SK-N-SH treated with all-trans-retinoic acid at 6 μM for 48 hours (cell line): ENCODE measurements around the gene SMYD2.
A peak's percentile ranks its signal among the peaks of the same experiment; 100 is the strongest.

Source experiments
- ATAC-seq: fragments of 200-7000 bp; cut with Tn5 transposase; 3 replicates; pipeline ENCODE4 v1.9.1; 2020; ENCODE audit warnings: mild to moderate bottlenecking, moderate library complexity
- ARNTL ChIP-seq: fragments of 450-650 bp; formaldehyde crosslinking; IDR thresholded peaks from 2 replicates; pipeline ENCODE4 v1.5.0; 2020; ENCODE audit warnings: low read depth, mild to moderate bottlenecking, moderate library complexity, borderline replicate concordance
- BACH2 ChIP-seq: fragments of 250-450 bp; sonication (Bioruptor Pico); IDR thresholded peaks from 2 replicates; pipeline ENCODE4 v1.9.0; 2021; ENCODE audit warnings: mild to moderate bottlenecking, borderline replicate concordance
- CSDC2 ChIP-seq: fragments of 250-450 bp; sonication (Bioruptor Pico); IDR thresholded peaks from 2 replicates; pipeline ENCODE4 v1.5.0; 2020; ENCODE audit warnings: mild to moderate bottlenecking, moderate library complexity
- GLIS3 ChIP-seq: fragments of 250-450 bp; sonication (Bioruptor Pico); IDR thresholded peaks from 2 replicates; pipeline ENCODE4 v1.5.0; 2020; ENCODE audit warnings: mild to moderate bottlenecking, moderate library complexity
- ISL1 ChIP-seq: fragments of 250-450 bp; sonication (Bioruptor Pico); IDR thresholded peaks from 2 replicates; pipeline ENCODE4 v2.1.2; 2022; ENCODE audit warnings: mild to moderate bottlenecking, moderate library complexity
- OSR1 ChIP-seq: fragments of 250-450 bp; sonication (Bioruptor Pico); IDR thresholded peaks from 2 replicates; pipeline ENCODE4 v1.8.0; 2022; ENCODE audit warnings: moderate library complexity, mild to moderate bottlenecking, inconsistent platforms
- RARB ChIP-seq: fragments of 250-450 bp; sonication (Bioruptor Pico); IDR thresholded peaks from 2 replicates; pipeline ENCODE4 v1.8.0; 2021; ENCODE audit warnings: mild to moderate bottlenecking, moderate library complexity
- SNAI2 ChIP-seq: fragments of 250-450 bp; sonication (Bioruptor Pico); IDR thresholded peaks from 2 replicates; pipeline ENCODE4 v1.5.0; 2020; ENCODE audit warnings: mild to moderate bottlenecking, moderate library complexity
- TCF4 ChIP-seq: fragments of 250-450 bp; sonication (Bioruptor Pico); IDR thresholded peaks from 2 replicates; pipeline ENCODE4 v1.8.0; 2021; ENCODE audit warnings: mild to moderate bottlenecking, moderate library complexity, borderline replicate concordance
- TOX ChIP-seq: fragments of 250-450 bp; sonication (Bioruptor Pico); IDR thresholded peaks from 2 replicates; pipeline ENCODE4 v1.8.0; 2021; ENCODE audit warnings: mild to moderate bottlenecking, moderate library complexity, borderline replicate concordance
- ZFP30 ChIP-seq: fragments of 450-650 bp; formaldehyde crosslinking; IDR thresholded peaks from 2 replicates; pipeline ENCODE4 v1.5.0; 2022; ENCODE audit warnings: mild to moderate bottlenecking, moderate library complexity
- ZNF565 ChIP-seq: fragments of 450-650 bp; formaldehyde crosslinking; conservative IDR thresholded peaks from 2 replicates; pipeline ENCODE4 v1.5.0; 2020; ENCODE audit warnings: low read depth, mild to moderate bottlenecking, moderate library complexity
- ZNF70 ChIP-seq: fragments of 450-650 bp; formaldehyde crosslinking; IDR thresholded peaks from 2 replicates; pipeline ENCODE4 v1.5.0; 2020; ENCODE audit warnings: mild to moderate bottlenecking, moderate library complexity
- ZNF8 ChIP-seq: fragments of 450-650 bp; formaldehyde crosslinking; IDR thresholded peaks from 2 replicates; pipeline ENCODE4 v1.5.0; 2020; ENCODE audit warnings: mild to moderate bottlenecking, moderate library complexity
- TF ChIP-seq, protein P1 (sequence below): fragments of 250-450 bp; sonication (Bioruptor Pico); IDR thresholded peaks from 2 replicates; pipeline ENCODE4 v1.5.1; 2021; ENCODE audit warnings: mild to moderate bottlenecking, moderate library complexity
- TF ChIP-seq, protein P2 (sequence below): fragments of 250-450 bp; sonication (Bioruptor Pico); IDR thresholded peaks from 2 replicates; pipeline ENCODE4 v1.8.0; 2020; ENCODE audit warnings: mild to moderate bottlenecking, moderate library complexity, borderline replicate concordance
- TF ChIP-seq, protein P3 (sequence below): fragments of 250-450 bp; sonication (Bioruptor Pico); IDR thresholded peaks from 2 replicates; pipeline ENCODE4 v1.8.0; 2021; ENCODE audit warnings: low read depth, mild to moderate bottlenecking, moderate library complexity, borderline replicate concordance
- TF ChIP-seq, protein P4 (sequence below): fragments of 250-450 bp; sonication (Bioruptor Pico); IDR thresholded peaks from 2 replicates; pipeline ENCODE4 v1.5.1; 2020; ENCODE audit warnings: low read depth, mild to moderate bottlenecking, moderate library complexity

Gene SMYD2

DNA sequence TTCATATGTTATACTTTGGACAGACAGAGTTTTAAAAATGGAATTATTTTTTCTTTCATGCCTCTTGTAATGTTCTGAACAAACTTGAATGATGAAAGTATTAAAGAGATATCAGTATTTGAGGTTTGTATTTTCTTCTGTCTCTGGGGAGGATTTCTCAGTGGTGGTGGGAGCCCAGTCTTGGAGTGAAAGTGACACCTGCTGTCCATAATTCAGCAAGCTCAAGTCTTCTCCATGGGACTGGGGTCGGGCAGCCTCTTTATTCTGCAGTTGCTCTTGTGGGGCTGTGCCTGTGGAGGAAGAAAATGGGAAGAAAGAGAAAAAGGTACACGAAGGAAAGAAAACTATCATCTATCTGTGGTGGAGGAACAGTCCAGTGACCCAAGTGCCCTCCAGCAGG, 56.1 kb downstream of the SMYD2 start:
- no peak for ATAC-seq
- TF ChIP-seq, protein P1, sequence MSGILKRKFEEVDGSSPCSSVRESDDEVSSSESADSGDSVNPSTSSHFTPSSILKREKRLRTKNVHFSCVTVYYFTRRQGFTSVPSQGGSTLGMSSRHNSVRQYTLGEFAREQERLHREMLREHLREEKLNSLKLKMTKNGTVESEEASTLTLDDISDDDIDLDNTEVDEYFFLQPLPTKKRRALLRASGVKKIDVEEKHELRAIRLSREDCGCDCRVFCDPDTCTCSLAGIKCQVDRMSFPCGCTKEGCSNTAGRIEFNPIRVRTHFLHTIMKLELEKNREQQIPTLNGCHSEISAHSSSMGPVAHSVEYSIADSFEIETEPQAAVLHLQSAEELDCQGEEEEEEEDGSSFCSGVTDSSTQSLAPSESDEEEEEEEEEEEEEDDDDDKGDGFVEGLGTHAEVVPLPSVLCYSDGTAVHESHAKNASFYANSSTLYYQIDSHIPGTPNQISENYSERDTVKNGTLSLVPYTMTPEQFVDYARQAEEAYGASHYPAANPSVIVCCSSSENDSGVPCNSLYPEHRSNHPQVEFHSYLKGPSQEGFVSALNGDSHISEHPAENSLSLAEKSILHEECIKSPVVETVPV, result no peak
- TF ChIP-seq, protein P2, sequence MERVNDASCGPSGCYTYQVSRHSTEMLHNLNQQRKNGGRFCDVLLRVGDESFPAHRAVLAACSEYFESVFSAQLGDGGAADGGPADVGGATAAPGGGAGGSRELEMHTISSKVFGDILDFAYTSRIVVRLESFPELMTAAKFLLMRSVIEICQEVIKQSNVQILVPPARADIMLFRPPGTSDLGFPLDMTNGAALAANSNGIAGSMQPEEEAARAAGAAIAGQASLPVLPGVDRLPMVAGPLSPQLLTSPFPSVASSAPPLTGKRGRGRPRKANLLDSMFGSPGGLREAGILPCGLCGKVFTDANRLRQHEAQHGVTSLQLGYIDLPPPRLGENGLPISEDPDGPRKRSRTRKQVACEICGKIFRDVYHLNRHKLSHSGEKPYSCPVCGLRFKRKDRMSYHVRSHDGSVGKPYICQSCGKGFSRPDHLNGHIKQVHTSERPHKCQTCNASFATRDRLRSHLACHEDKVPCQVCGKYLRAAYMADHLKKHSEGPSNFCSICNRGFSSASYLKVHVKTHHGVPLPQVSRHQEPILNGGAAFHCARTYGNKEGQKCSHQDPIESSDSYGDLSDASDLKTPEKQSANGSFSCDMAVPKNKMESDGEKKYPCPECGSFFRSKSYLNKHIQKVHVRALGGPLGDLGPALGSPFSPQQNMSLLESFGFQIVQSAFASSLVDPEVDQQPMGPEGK, result no peak
- TF ChIP-seq ZNF70 (CRISPR knock-in tag), result no peak
- TF ChIP-seq ARNTL (CRISPR knock-in tag), result no peak
- TF ChIP-seq ISL1 (CRISPR knock-in tag), result no peak
- no peak for TF ChIP-seq TCF4 (CRISPR knock-in tag)
- no peak for TF ChIP-seq ZFP30 (CRISPR knock-in tag)
- TF ChIP-seq GLIS3 (CRISPR knock-in tag), result no peak
- no peak for TF ChIP-seq SNAI2 (CRISPR knock-in tag)
- TF ChIP-seq, all 23 proteins: peak for 0

DNA sequence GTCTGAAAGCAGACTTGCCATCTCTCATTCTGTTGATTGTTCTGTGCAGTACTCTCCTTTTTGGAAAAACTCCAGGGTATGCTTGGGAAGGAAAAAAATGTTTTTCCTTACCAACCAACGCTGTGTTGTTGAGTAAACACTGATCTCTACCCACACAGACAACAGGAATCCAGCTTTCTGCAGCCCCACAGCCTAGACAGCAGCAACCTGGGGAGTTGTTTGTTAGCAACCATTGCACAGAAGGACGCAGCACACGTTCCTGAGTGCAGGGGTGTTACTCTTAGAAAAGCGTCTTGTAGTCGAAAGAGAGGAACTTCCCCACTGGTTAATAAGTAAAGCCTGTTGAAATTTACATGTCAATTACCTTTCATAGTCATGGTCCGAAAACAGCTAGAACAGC, 56.6 kb downstream of the SMYD2 start:
- TF ChIP-seq BACH2 (CRISPR knock-in tag) (no peak), ISL1 (CRISPR knock-in tag) (no peak), RARB (no peak), ZNF565 (CRISPR knock-in tag) (no peak), OSR1 (CRISPR knock-in tag) (no peak)
- TF ChIP-seq, protein P1, result no peak
- TF ChIP-seq, protein P3, sequence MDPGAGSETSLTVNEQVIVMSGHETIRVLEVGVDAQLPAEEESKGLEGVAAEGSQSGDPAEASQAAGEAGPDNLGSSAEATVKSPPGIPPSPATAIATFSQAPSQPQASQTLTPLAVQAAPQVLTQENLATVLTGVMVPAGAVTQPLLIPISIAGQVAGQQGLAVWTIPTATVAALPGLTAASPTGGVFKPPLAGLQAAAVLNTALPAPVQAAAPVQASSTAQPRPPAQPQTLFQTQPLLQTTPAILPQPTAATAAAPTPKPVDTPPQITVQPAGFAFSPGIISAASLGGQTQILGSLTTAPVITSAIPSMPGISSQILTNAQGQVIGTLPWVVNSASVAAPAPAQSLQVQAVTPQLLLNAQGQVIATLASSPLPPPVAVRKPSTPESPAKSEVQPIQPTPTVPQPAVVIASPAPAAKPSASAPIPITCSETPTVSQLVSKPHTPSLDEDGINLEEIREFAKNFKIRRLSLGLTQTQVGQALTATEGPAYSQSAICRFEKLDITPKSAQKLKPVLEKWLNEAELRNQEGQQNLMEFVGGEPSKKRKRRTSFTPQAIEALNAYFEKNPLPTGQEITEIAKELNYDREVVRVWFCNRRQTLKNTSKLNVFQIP (CRISPR knock-in tag), result no peak
- TF ChIP-seq, protein P2, result no peak
- TF ChIP-seq, all 23 proteins: peak for 0
- ATAC-seq, result peak; percentile 58

DNA sequence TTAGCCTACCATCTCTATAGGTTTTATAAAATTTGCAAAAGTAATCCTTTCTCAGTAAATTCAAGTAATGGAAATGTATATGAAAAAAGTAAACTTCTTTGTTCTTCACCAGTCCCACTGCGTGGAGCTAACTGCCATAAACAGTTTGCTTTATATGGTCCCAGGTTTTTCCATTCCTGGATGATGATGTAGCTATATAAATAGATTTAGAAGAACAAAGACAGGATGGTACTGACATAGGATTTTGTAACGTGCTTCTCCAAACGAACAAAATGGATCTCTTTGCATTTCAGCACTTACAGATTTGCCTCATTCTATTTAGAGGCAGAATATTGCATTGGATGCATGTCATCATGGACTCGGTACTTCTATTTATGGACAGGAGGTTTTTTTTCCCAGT, 57.3 kb downstream of the SMYD2 start:
- TF ChIP-seq RARB, result no peak
- no peak for TF ChIP-seq ARNTL (CRISPR knock-in tag)
- TF ChIP-seq ZNF8, result no peak
- TF ChIP-seq CSDC2 (CRISPR knock-in tag), result no peak
- no peak for TF ChIP-seq BACH2 (CRISPR knock-in tag)
- no peak for TF ChIP-seq TOX (CRISPR knock-in tag)
- TF ChIP-seq, protein P4, sequence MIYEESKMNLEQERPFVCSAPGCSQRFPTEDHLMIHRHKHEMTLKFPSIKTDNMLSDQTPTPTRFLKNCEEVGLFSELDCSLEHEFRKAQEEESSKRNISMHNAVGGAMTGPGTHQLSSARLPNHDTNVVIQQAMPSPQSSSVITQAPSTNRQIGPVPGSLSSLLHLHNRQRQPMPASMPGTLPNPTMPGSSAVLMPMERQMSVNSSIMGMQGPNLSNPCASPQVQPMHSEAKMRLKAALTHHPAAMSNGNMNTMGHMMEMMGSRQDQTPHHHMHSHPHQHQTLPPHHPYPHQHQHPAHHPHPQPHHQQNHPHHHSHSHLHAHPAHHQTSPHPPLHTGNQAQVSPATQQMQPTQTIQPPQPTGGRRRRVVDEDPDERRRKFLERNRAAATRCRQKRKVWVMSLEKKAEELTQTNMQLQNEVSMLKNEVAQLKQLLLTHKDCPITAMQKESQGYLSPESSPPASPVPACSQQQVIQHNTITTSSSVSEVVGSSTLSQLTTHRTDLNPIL (CRISPR knock-in tag), result no peak
- no peak for ATAC-seq

DNA sequence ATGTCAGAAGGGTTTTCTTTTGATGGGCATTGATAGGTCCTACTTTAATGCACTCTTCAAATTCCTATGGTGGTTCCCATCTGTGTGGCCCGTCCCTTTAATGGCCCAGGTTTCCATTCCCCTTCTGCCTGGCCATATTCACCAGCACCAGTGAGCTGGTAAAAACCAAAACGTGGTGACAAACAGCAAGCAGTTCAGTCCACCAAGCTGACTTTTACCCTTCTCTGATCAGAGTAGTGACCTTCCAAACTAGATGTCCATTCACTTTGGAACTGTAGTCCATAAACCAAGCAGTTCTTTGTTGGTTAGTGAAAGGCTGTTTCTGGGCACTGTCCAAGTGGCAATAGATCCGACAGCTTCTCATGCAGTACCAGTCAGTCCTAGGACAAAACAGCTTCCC, 60.5 kb downstream of the SMYD2 start:
- ATAC-seq, result no peak

More for the DNA sequence above, 60.5 kb downstream of the SMYD2 start:
- TF ChIP-seq CSDC2 (CRISPR knock-in tag) (no peak), ISL1 (CRISPR knock-in tag) (no peak), SNAI2 (CRISPR knock-in tag) (no peak), BACH2 (CRISPR knock-in tag) (no peak), TOX (CRISPR knock-in tag) (no peak), OSR1 (CRISPR knock-in tag) (no peak), RARB (no peak), ZFP30 (CRISPR knock-in tag) (no peak)
